B cell (primary cell): ENCODE measurements around the gene TCAIM. TPM values are rescaled to one million over a fixed set of nuclear protein-coding genes. Genes with fewer than 3 reads are reported as not detected.

Source experiments
- ATAC-seq: fragments of 200-7000 bp; cut with Tn5 transposase; one replicate; pipeline ENCODE4 v1.10.0; 2021; ENCODE audit warnings: low read depth, mild to moderate bottlenecking, moderate number of reproducible peaks, moderate library complexity
- CTCF ChIA-PET: fragments of 350-600 bp; sonication (Branson Sonifier 250); formaldehyde crosslinking; loops from one replicate; lab custom pipeline; 2021; ENCODE audit warnings: antibody characterized with exemption, inconsistent platforms; lab: Charles Lee
- POLR2A ChIA-PET: fragments of 350-600 bp; sonication (Branson Sonifier 250); formaldehyde crosslinking; loops from one replicate; lab custom pipeline; 2021; ENCODE audit warnings: antibody characterized with exemption; lab: Charles Lee
- DNase-seq: peaks from one replicate; pipeline ENCODE4 v3.0.0; 2013
- H2AFZ ChIP-seq: 2 replicates; pipeline ENCODE4 v1.6.1; 2012; ENCODE audit warnings: mild to moderate bottlenecking, low read depth, low read length; ENCODE audit not compliant: insufficient read depth, poor library complexity, severe bottlenecking
- H3K27ac ChIP-seq, 2 donors: 1 replicate in 1 of 2; 2 replicates in 1 of 2; pipeline ENCODE4 v1.5.1; 2012 to 2013; ENCODE audit warnings: low read length in 2 of 2, mild to moderate bottlenecking in 2 of 2, moderate library complexity in 1 of 2
- H3K27me3 ChIP-seq, 4 experiments: fragments of 200-600 bp in 1 of 4; sonication (generic) in 1 of 4; replicated peaks in 1 of 4; 1 replicate in 2 of 4; 2 replicates in 2 of 4; pipeline versions ENCODE4 v1.6.1 to v1.7.0; 2013 to 2016; ENCODE audit warnings: low read length in 3 of 4, mild to moderate bottlenecking in 2 of 4, mixed read lengths in 1 of 4, moderate library complexity in 1 of 4; ENCODE audit not compliant: insufficient read depth in 4 of 4, control insufficient read depth in 3 of 4; ENCODE audit errors: control extremely low read depth in 1 of 4
- H3K36me3 ChIP-seq, 2 experiments: replicated peaks in 1 of 2; 1 replicate in 1 of 2; 2 replicates in 1 of 2; pipeline versions ENCODE4 v1.6.1 to v1.7.1; 2013; ENCODE audit warnings: low read length in 1 of 2; ENCODE audit not compliant: insufficient read depth in 2 of 2, control insufficient read depth in 1 of 2; ENCODE audit errors: control extremely low read depth in 1 of 2, extremely low read depth in 1 of 2
- H3K4me1 ChIP-seq, 2 donors: fragments of 200-600 bp in 1 of 2; sonication (generic) in 1 of 2; 1 replicate in 1 of 2; 2 replicates in 1 of 2; pipeline versions ENCODE4 v1.5.1 to v1.6.1; 2013 to 2017; ENCODE audit warnings: low read length in 2 of 2; ENCODE audit not compliant: control insufficient read depth in 2 of 2, insufficient read depth in 2 of 2
- H3K4me2 ChIP-seq: replicated peaks from 2 replicates; pipeline ENCODE3; 2012; ENCODE audit warnings: mild to moderate bottlenecking, low read depth, low read length; ENCODE audit not compliant: poor library complexity, severe bottlenecking
- H3K4me3 ChIP-seq, 5 experiments: fragments of 200-600 bp in 1 of 5; sonication (generic) in 1 of 5; 1 replicate in 3 of 5; 2 replicates in 2 of 5; pipeline versions ENCODE4 v1.5.1 to v1.7.0; 2011 to 2016; ENCODE audit warnings: low read length in 4 of 5, mild to moderate bottlenecking in 4 of 5, low read depth in 2 of 5, control low read depth in 1 of 5, moderate library complexity in 1 of 5; ENCODE audit not compliant: insufficient read depth in 1 of 5; ENCODE audit errors: control extremely low read depth in 1 of 5, extremely low read depth in 1 of 5
- H3K79me2 ChIP-seq: fragments of 200-600 bp; sonication (generic); one replicate; pipeline ENCODE4 v1.6.0; 2016; ENCODE audit warnings: low read length; ENCODE audit not compliant: control insufficient read depth, insufficient read depth
- H3K9ac ChIP-seq: fragments of 200-600 bp; sonication (generic); 2 replicates; pipeline ENCODE4 v1.6.1; 2017; ENCODE audit warnings: mild to moderate bottlenecking, low read length, moderate library complexity
- H3K9me3 ChIP-seq, 3 donors: one replicate each; pipeline versions ENCODE4 v1.6.1 to v1.7.1; 2013; ENCODE audit warnings: low read length in 2 of 3; ENCODE audit not compliant: control insufficient read depth in 2 of 3, insufficient read depth in 1 of 3; ENCODE audit errors: control extremely low read depth in 1 of 3
- H4K20me1 ChIP-seq: 2 replicates; pipeline ENCODE4 v1.6.0; 2012; ENCODE audit warnings: mild to moderate bottlenecking, low read length; ENCODE audit not compliant: insufficient read depth, control insufficient read depth, poor library complexity, severe bottlenecking
- H3K27ac Mint-ChIP-seq: one replicate; pipeline ENCODE4 v1.8.0; 2021; ENCODE audit warnings: mixed read lengths
- H3K27me3 Mint-ChIP-seq: one replicate; pipeline ENCODE4 v1.8.0; 2021; ENCODE audit warnings: mixed read lengths
- H3K4me1 Mint-ChIP-seq: one replicate; pipeline ENCODE4 v1.8.0; 2021; ENCODE audit warnings: mixed read lengths
- H3K4me3 Mint-ChIP-seq: one replicate; pipeline ENCODE4 v1.8.0; 2021; ENCODE audit warnings: mixed read lengths
- H3K9me3 Mint-ChIP-seq: one replicate; pipeline ENCODE4 v1.8.0; 2022; ENCODE audit warnings: mixed read lengths; ENCODE audit not compliant: insufficient read depth
- CTCF ChIP-seq: fragments of 200-600 bp; IDR thresholded peaks from one replicate; pipeline ENCODE4 v1.8.0; 2022; ENCODE audit warnings: antibody characterized with exemption, mild to moderate bottlenecking
- EZH2 ChIP-seq: IDR thresholded peaks from 2 replicates; pipeline ENCODE4 v1.6.1; 2012; ENCODE audit warnings: borderline replicate concordance, low read depth, mild to moderate bottlenecking, moderate library complexity, low read length; ENCODE audit not compliant: insufficient read depth, poor library complexity, severe bottlenecking
- WGBS: methylation state at CpG from one replicate; pipeline ENCODE4 v1.1.5; 2013; ENCODE audit warnings: missing lambda C conversion rate; ENCODE audit not compliant: insufficient coverage; 5-methylcytosine and 5-hydroxymethylcytosine counted together
- intact Hi-C: fragments of 100-400 bp; cut with micrococcal nuclease; formaldehyde crosslinking; loops from one replicate; pipeline ENCODE4 v1.10.0; 2022
- polyA plus RNA-seq: library from polyadenylated mRNA; depleted of rRNA; stranded (reverse); fragments of >200 nt; gene quantifications from 2 replicates; pipeline ENCODE4 v1.2.3, GENCODE V29; 2012
- total RNA-seq, 2 donors: library from RNA; stranded (reverse); fragments of 120-200 nt in 1 of 2; gene quantifications; 1 replicate in 1 of 2; 2 replicates in 1 of 2; pipeline versions ENCODE4 v1.2.3 to v1.2.4, GENCODE V29; 2013 to 2022

Gene TCAIM
- total and polyA plus RNA-seq, 2 donors (not counting 1 experiment from before 2014, with no cell fraction given) = 4.3 to 15.8 TPM

GRCh38 chr3:44375450-44375849, 36.9 kb downstream of the TCAIM start:
- no peaks in the 10 kb centered on the region for H3K27me3 Mint-ChIP-seq
- no peak for DNase-seq
- Histone ChIP-seq H3K27ac (no peak overlapping the region), H3K4me2 (no peak overlapping the region), H2AFZ (no peak overlapping the region), H3K4me3 (no peak overlapping the region), H3K36me3 (peaks cover 3 to 9% of the 10 kb centered on the region in 2 experiments), H3K79me2 (no peaks in the 10 kb centered on the region), H3K27me3 (no peaks in the 10 kb centered on the region), H4K20me1 (no peaks in the 10 kb centered on the region), H3K4me1 (no peaks in the 10 kb centered on the region), H3K9me3 (peaks cover 0 to 8% (median 1%) of the 10 kb centered on the region in 3 donors), H3K9ac (no peak overlapping the region)
- ChIA-PET CTCF (no interaction called here), POLR2A (no interaction called here)
- no CpG with 5 or more reads among the region's 1 CpG for WGBS
- no peaks in the 10 kb centered on the region for H3K4me1 Mint-ChIP-seq
- H3K4me3 Mint-ChIP-seq = no peak overlapping the region
- H3K9me3 Mint-ChIP-seq = peaks cover 3% of the 10 kb centered on the region
- no peak for TF ChIP-seq CTCF
- TF ChIP-seq EZH2 = no peak
- intact Hi-C loops = no loop called here
- no peak for ATAC-seq
- no peak overlapping the region for H3K27ac Mint-ChIP-seq

- no peaks in the 10 kb centered on the region for H3K79me2 ChIP-seq
- no peaks in the 10 kb centered on the region for H3K4me1 Mint-ChIP-seq
- no peaks in the 10 kb centered on the region for H3K36me3 ChIP-seq
- 95% methylated on average over 5 of the region's 7 CpGs for WGBS
- peaks cover 1 to 19% (median 15%) of the 10 kb centered on the region in 3 donors for H3K9me3 ChIP-seq
- ChIA-PET POLR2A (no interaction called here), CTCF (no interaction called here)
- no peaks in the 10 kb centered on the region for H3K27me3 ChIP-seq
- H3K27ac ChIP-seq = no peak overlapping the region
- ATAC-seq (no peak), DNase-seq (no peak)
- peaks cover 6% of the 10 kb centered on the region for H3K9me3 Mint-ChIP-seq
- H3K4me3 ChIP-seq = no peak overlapping the region
- H3K9ac ChIP-seq = no peak overlapping the region
- no peaks in the 10 kb centered on the region for H4K20me1 ChIP-seq
- H3K4me1 ChIP-seq = no peaks in the 10 kb centered on the region
- H3K27me3 Mint-ChIP-seq = no peaks in the 10 kb centered on the region
- H2AFZ ChIP-seq = no peak overlapping the region
- no peak overlapping the region for H3K27ac Mint-ChIP-seq
- TF ChIP-seq EZH2 = no peak
- TF ChIP-seq CTCF = no peak
- H3K4me2 ChIP-seq = no peak overlapping the region
- no peak overlapping the region for H3K4me3 Mint-ChIP-seq
- intact Hi-C loops = no loop called here
These were observed 48.8 kb downstream of the TCAIM start for GRCh38 chr3:44387404-44387803.
